Measurements from ENCODE around the gene CDK2AP2. TPM values are rescaled to one million over a fixed set of nuclear protein-coding genes. Genes with fewer than 3 reads are reported as not detected.
A peak's percentile ranks its signal among the peaks of the same experiment; 100 is the strongest.
"Not testable (repeated sequence)": the region's sequence is repeated elsewhere in the genome, so short reads cannot be mapped to it uniquely, and the experiment has no call there.

Gene CDK2AP2
- total and polyA plus RNA-seq, 10 of the 15 experiments (the other 5 are each of a cell fraction or from before 2014, with no cell fraction given), result 8.0 to 177 (median 40.9) TPM

DNA sequence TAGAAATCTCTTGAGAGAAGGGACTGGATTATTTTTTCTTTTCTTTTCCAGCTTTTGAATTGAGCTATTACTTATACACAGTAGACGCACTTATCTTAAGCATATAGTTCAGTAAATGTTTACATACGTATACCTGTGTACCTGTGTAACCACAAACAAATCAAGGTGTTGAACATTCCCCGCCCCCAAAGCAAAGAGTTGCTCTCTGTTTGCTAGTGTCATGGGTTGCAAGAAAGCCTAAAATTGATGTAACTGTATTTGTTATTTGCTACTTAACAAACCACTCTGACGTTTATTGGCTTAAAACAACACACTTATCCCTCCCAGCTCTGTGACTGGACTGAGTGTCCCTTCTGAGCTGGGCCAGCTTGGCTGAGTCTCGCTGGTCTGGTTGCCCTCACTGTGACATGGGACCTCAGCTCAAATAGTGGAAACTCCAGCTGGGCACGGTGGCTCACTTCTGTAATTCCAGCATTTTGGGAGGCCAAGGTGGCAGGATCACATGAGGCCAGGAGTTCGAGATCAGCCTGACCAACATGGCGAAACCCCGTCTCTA is 40.7 kb upstream of the CDK2AP2 start (continued):
- no peak for TF ChIP-seq SRF (IDR thresholded peaks at IDR 0.05; ENCODE audit: low read depth in 2 of 2, low read length in 2 of 2)

DNA sequence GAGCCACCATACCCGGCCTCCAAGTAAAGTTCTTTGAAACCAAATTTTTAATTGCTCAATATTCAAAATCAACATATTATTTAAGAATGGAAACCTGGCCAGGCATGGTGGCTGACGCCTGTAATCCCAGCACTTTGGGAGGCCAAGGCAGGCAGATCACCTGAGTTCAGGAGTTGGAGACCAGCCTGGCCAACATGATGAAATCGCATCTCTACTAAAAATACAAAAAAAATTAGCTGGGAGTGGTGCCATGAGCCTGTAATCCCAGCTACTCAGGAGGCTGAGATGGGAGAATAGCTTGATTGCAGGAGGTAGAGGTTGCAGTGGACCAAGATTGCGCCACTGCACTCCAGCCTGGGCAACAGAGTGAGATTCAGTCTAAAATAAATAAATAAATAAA is 40.1 kb upstream of the CDK2AP2 start:
- SMC1A ChIA-PET (ENCODE audit: uncharacterized antibody, unreplicated experiment), result interaction anchor here (1.0 kb wide), 1 partner anchor 166 kb away, joined by 3 read pairs; no protein-coding TSS in a partner anchor
- H3K27ac ChIP-seq (ENCODE audit: control insufficient read depth, insufficient read depth); CTCF ChIA-PET; ATAC-seq; H4K20me1 ChIP-seq (ENCODE audit: control insufficient read depth, insufficient read depth); H3K4me1 ChIP-seq (ENCODE audit: control insufficient read depth, insufficient read depth, low read length); POLR2A ChIA-PET; intact Hi-C loops (cut with micrococcal nuclease; ENCODE audit: unreplicated experiment); DNase-seq (ENCODE audit: low read depth, low spot score); BruUV-seq (replicated peaks); H2AFZ ChIP-seq (ENCODE audit: control insufficient read depth, low read depth, low read length); H3K4me3 ChIP-seq; H3K79me2 ChIP-seq (ENCODE audit: control insufficient read depth, insufficient read depth, low read length); in situ Hi-C loops (cut with MboI); H3K27me3 ChIP-seq (replicated peaks in 1 of 2; ENCODE audit: control insufficient read depth in 2 of 2, insufficient read depth in 2 of 2, low read length in 1 of 2); H3K36me3 ChIP-seq (ENCODE audit: control insufficient read depth in 2 of 2, insufficient read depth in 2 of 2, low read length in 1 of 2); FAIRE-seq; H3K9ac ChIP-seq (ENCODE audit: control insufficient read depth, insufficient read depth, low read length); H3K4me2 ChIP-seq (ENCODE audit: control insufficient read depth, insufficient read depth): not testable (repeated sequence)
- H3K9me3 ChIP-seq (replicated peaks; ENCODE audit: control insufficient read depth, insufficient read depth, low read length), result peaks cover 12% of the 10 kb centered on the region; the same call in 2 of the 3 replicates
- 14% methylated on average over 4 of the region's 4 CpGs for WGBS (ENCODE audit: insufficient coverage, insufficient replicate concordance, low lambda C conversion rate, missing lambda C conversion rate)
- RAD21 ChIA-PET (ENCODE audit: unreplicated experiment), result interaction anchor here (1.0 kb wide), 1 partner anchor 10 kb away, joined by 3 read pairs; no protein-coding TSS in a partner anchor

DNA sequence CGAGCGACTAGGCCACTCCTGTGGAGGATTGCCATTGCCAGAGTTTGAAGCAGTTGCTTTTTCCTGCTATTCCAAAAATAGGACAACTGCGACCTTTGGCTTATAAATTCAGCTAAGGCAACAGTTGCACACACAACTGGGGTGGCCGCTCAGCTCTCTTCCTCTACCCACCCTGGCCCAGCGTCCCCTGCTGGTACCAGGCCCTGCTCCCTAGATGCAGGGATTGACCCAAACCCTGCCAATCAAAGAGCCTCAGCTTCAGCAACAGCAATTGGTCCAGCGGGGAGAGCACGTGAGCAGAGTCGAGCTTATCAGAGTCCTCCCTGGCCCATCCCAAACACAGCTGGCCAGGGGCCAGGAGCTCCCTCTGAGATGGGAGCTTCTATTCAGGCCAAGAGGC is 37.3 kb upstream of the CDK2AP2 start:
- ChIA-PET CTCF (no interaction called here), RAD21 (ENCODE audit: unreplicated experiment) (no interaction called here), SMC1A (ENCODE audit: uncharacterized antibody, unreplicated experiment) (no interaction called here), POLR2A (no interaction called here)
- in situ Hi-C loops (cut with MboI) (no loop called here), intact Hi-C loops (cut with micrococcal nuclease; ENCODE audit: unreplicated experiment) (no loop called here)
- 69% methylated on average over 8 of the region's 8 CpGs for WGBS (ENCODE audit: insufficient coverage, insufficient replicate concordance, low lambda C conversion rate, missing lambda C conversion rate)
- no TSS peak for BruUV-seq (replicated peaks)
- no peaks in the 10 kb centered on the region for H3K79me2 ChIP-seq (ENCODE audit: control insufficient read depth, insufficient read depth, low read length)
- no peak for DNase-seq (ENCODE audit: low read depth, low spot score)
- no peak overlapping the region for H3K9ac ChIP-seq (ENCODE audit: control insufficient read depth, insufficient read depth, low read length)
- H3K27me3 ChIP-seq (replicated peaks in 1 of 2; ENCODE audit: control insufficient read depth in 2 of 2, insufficient read depth in 2 of 2, low read length in 1 of 2), result no peaks in the 10 kb centered on the region
- H3K4me1 ChIP-seq (ENCODE audit: control insufficient read depth, insufficient read depth, low read length), result no peaks in the 10 kb centered on the region
- no peak for ATAC-seq
- H3K4me2 ChIP-seq (ENCODE audit: control insufficient read depth, insufficient read depth), result no peak overlapping the region
- no peak for TF ChIP-seq IKZF1 (conservative IDR thresholded peaks at IDR 0.05)
- TF ChIP-seq, protein P1, sequence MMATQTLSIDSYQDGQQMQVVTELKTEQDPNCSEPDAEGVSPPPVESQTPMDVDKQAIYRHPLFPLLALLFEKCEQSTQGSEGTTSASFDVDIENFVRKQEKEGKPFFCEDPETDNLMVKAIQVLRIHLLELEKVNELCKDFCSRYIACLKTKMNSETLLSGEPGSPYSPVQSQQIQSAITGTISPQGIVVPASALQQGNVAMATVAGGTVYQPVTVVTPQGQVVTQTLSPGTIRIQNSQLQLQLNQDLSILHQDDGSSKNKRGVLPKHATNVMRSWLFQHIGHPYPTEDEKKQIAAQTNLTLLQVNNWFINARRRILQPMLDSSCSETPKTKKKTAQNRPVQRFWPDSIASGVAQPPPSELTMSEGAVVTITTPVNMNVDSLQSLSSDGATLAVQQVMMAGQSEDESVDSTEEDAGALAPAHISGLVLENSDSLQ (IDR thresholded peaks at IDR 0.05), result peak; percentile 33; the same call in 1 of the 2 replicates
- H3K4me3 ChIP-seq, result no peak overlapping the region
- H4K20me1 ChIP-seq (ENCODE audit: control insufficient read depth, insufficient read depth), result no peaks in the 10 kb centered on the region
- H3K36me3 ChIP-seq (ENCODE audit: control insufficient read depth in 2 of 2, insufficient read depth in 2 of 2, low read length in 1 of 2), result no peaks in the 10 kb centered on the region
- no peaks in the 10 kb centered on the region; the same call in 2 of the 3 replicates for H3K9me3 ChIP-seq (replicated peaks; ENCODE audit: control insufficient read depth, insufficient read depth, low read length)
- no peak overlapping the region for H3K27ac ChIP-seq (ENCODE audit: control insufficient read depth, insufficient read depth)
- no peak for FAIRE-seq
- no peak overlapping the region for H2AFZ ChIP-seq (ENCODE audit: control insufficient read depth, low read depth, low read length)

Data from GM12878 (cell line).